Measurements from ENCODE around the gene SOX6.

The SOX6 gene

DNA sequence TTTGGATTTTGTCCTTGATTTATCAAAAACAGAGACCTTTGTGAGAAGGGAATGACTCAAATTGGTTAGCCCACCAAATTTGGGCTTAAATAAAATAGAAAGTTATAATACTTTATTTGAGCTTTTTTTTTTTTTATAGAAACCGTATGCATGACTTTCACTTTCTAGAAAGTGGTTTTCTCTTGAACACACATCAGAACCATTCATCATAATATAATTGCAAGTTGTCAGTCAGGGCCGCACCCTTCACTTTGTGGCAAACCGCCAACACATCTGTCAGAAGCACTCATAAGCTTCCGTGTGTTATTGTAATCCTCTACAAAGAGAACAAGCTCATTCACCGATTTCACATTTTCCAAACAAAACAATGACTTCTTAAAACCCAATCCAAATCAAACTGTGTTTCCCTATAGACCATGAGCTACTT lies 76.1 kb downstream of the SOX6 start:
- no peaks in the 10 kb centered on the region for H3K9me3 ChIP-seq (ENCODE audit: control insufficient read depth, insufficient read depth, low read length)
- no peaks in the 10 kb centered on the region for H3K9me2 ChIP-seq (replicated peaks; ENCODE audit: control insufficient read depth, low read length)
- TF ChIP-seq, protein P1, sequence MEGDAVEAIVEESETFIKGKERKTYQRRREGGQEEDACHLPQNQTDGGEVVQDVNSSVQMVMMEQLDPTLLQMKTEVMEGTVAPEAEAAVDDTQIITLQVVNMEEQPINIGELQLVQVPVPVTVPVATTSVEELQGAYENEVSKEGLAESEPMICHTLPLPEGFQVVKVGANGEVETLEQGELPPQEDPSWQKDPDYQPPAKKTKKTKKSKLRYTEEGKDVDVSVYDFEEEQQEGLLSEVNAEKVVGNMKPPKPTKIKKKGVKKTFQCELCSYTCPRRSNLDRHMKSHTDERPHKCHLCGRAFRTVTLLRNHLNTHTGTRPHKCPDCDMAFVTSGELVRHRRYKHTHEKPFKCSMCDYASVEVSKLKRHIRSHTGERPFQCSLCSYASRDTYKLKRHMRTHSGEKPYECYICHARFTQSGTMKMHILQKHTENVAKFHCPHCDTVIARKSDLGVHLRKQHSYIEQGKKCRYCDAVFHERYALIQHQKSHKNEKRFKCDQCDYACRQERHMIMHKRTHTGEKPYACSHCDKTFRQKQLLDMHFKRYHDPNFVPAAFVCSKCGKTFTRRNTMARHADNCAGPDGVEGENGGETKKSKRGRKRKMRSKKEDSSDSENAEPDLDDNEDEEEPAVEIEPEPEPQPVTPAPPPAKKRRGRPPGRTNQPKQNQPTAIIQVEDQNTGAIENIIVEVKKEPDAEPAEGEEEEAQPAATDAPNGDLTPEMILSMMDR (IDR thresholded peaks at IDR 0.05; ENCODE audit: low read depth, low read length, poor library complexity, severe bottlenecking), result no peak
- no peak for TF ChIP-seq EZH2phosphoT487 (IDR thresholded peaks at IDR 0.05; ENCODE audit: borderline replicate concordance, low read length)
- no peaks in the 10 kb centered on the region for H3F3A ChIP-seq (ENCODE audit: control insufficient read depth, insufficient read depth)
- no peak overlapping the region for H3K4me3 ChIP-seq (ENCODE audit: low read length)
- no peaks in the 10 kb centered on the region for H3K36me3 ChIP-seq (ENCODE audit: control insufficient read depth, low read length)
- no peaks in the 10 kb centered on the region for H3K27me3 ChIP-seq (ENCODE audit: control insufficient read depth, low read length)
- H3K79me2 ChIP-seq (ENCODE audit: control insufficient read depth, low read length), result no peaks in the 10 kb centered on the region
- no peaks in the 10 kb centered on the region for H3K4me1 ChIP-seq (ENCODE audit: control insufficient read depth, low read length)
- H3K27ac ChIP-seq (ENCODE audit: low read depth, low read length), result no peak overlapping the region
- H4K20me1 ChIP-seq (ENCODE audit: control insufficient read depth, insufficient read depth, low read depth, low read length), result no peaks in the 10 kb centered on the region
- H3K4me2 ChIP-seq (ENCODE audit: low read length), result no peak overlapping the region

DNA sequence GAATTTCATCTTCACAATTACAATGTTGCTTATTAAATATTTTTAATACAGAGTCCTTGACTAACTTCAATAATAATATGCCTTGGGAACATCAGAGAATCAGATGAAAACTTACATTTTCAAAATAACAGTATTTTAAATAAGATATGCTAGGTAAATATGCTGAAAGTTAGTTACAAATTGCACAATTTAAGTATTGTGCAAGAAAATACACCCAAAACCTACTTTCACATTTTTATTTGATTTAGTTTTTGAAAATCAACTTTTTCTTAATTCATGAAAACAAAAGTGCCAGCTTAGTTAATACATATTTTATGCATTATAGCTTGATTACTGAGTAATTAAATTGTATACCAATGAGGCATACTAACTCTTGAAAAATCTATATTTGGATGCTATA lies 76.8 kb downstream of the SOX6 start:
- Histone ChIP-seq H3K27ac (ENCODE audit: low read depth, low read length) (no peak overlapping the region), H4K20me1 (ENCODE audit: control insufficient read depth, insufficient read depth, low read depth, low read length) (no peaks in the 10 kb centered on the region), H3K9me2 (replicated peaks; ENCODE audit: control insufficient read depth, low read length) (no peaks in the 10 kb centered on the region), H3K9me3 (ENCODE audit: control insufficient read depth, insufficient read depth, low read length) (no peaks in the 10 kb centered on the region), H3K36me3 (ENCODE audit: control insufficient read depth, low read length) (no peaks in the 10 kb centered on the region), H3K4me1 (ENCODE audit: control insufficient read depth, low read length) (no peaks in the 10 kb centered on the region), H3K27me3 (ENCODE audit: control insufficient read depth, low read length) (no peaks in the 10 kb centered on the region), H3K79me2 (ENCODE audit: control insufficient read depth, low read length) (no peaks in the 10 kb centered on the region), H3K4me2 (ENCODE audit: low read length) (no peak overlapping the region), H3F3A (ENCODE audit: control insufficient read depth, insufficient read depth) (no peaks in the 10 kb centered on the region), H3K4me3 (ENCODE audit: low read length) (no peak overlapping the region)
- TF ChIP-seq, protein P1 (IDR thresholded peaks at IDR 0.05; ENCODE audit: low read depth, low read length, poor library complexity, severe bottlenecking), result no peak
- no peak for TF ChIP-seq EZH2phosphoT487 (IDR thresholded peaks at IDR 0.05; ENCODE audit: borderline replicate concordance, low read length)

DNA sequence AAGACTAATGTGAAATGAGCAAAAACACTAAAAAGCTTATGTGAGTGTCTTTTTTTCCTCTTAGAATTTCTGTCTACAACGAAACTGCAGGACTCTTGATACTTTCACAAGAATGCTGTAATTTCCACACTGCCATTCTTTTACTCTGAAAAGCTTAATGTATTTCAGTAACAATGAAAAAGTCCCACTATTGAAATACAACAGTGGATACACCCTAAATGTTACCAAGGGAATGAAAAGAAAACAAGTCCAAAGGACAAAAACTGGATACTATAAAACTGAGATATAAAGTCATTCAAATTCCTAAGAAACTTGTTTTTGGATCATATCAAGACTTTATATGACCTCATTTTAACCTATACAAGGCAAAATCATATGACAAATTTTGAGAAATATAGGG lies 77.4 kb downstream of the SOX6 start:
- no peaks in the 10 kb centered on the region for H4K20me1 ChIP-seq (ENCODE audit: control insufficient read depth, insufficient read depth, low read depth, low read length)
- H3K4me1 ChIP-seq (ENCODE audit: control insufficient read depth, low read length), result no peaks in the 10 kb centered on the region
- H3K4me2 ChIP-seq (ENCODE audit: low read length), result no peak overlapping the region
- H3K9me2 ChIP-seq (replicated peaks; ENCODE audit: control insufficient read depth, low read length), result no peaks in the 10 kb centered on the region
- no peak overlapping the region for H3K4me3 ChIP-seq (ENCODE audit: low read length)
- H3K9me3 ChIP-seq (ENCODE audit: control insufficient read depth, insufficient read depth, low read length), result no peaks in the 10 kb centered on the region
- H3F3A ChIP-seq (ENCODE audit: control insufficient read depth, insufficient read depth), result no peaks in the 10 kb centered on the region
- no peak for TF ChIP-seq EZH2phosphoT487 (IDR thresholded peaks at IDR 0.05; ENCODE audit: borderline replicate concordance, low read length)
- TF ChIP-seq, protein P1 (IDR thresholded peaks at IDR 0.05; ENCODE audit: low read depth, low read length, poor library complexity, severe bottlenecking), result no peak
- no peaks in the 10 kb centered on the region for H3K36me3 ChIP-seq (ENCODE audit: control insufficient read depth, low read length)
- no peaks in the 10 kb centered on the region for H3K27me3 ChIP-seq (ENCODE audit: control insufficient read depth, low read length)
- H3K79me2 ChIP-seq (ENCODE audit: control insufficient read depth, low read length), result no peaks in the 10 kb centered on the region
- no peak overlapping the region for H3K27ac ChIP-seq (ENCODE audit: low read depth, low read length)

DNA sequence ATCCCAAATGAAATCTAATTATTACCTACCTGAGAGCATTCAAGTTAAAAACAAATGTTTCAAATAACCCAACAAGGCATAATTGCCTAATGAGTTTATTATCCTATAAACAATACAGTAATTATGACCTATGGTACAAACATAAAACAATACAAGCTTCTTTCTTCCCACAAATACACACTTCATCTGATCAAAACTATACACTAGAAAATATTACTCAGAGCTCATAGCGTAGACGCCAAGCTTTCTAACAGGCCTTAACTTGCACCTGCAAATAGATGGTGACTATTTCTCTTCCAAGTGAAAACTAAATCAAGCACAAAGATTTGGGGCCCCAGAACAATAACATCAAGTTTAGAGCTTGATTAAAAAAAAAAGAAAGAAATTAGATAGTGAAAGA lies 78.1 kb downstream of the SOX6 start:
- H3F3A ChIP-seq (ENCODE audit: control insufficient read depth, insufficient read depth), result no peaks in the 10 kb centered on the region
- H3K4me3 ChIP-seq (ENCODE audit: low read length), result no peak overlapping the region
- no peaks in the 10 kb centered on the region for H3K79me2 ChIP-seq (ENCODE audit: control insufficient read depth, low read length)
- no peak overlapping the region for H3K4me2 ChIP-seq (ENCODE audit: low read length)
- H4K20me1 ChIP-seq (ENCODE audit: control insufficient read depth, insufficient read depth, low read depth, low read length), result no peaks in the 10 kb centered on the region
- H3K9me3 ChIP-seq (ENCODE audit: control insufficient read depth, insufficient read depth, low read length), result no peaks in the 10 kb centered on the region
- no peaks in the 10 kb centered on the region for H3K9me2 ChIP-seq (replicated peaks; ENCODE audit: control insufficient read depth, low read length)
- no peak overlapping the region for H3K27ac ChIP-seq (ENCODE audit: low read depth, low read length)
- no peaks in the 10 kb centered on the region for H3K36me3 ChIP-seq (ENCODE audit: control insufficient read depth, low read length)
- TF ChIP-seq EZH2phosphoT487 (IDR thresholded peaks at IDR 0.05; ENCODE audit: borderline replicate concordance, low read length), result no peak
- TF ChIP-seq, protein P1 (IDR thresholded peaks at IDR 0.05; ENCODE audit: low read depth, low read length, poor library complexity, severe bottlenecking), result no peak
- H3K27me3 ChIP-seq (ENCODE audit: control insufficient read depth, low read length), result no peaks in the 10 kb centered on the region
- H3K4me1 ChIP-seq (ENCODE audit: control insufficient read depth, low read length), result no peaks in the 10 kb centered on the region
